Omental fat pad (tissue), 4 donors: ENCODE results near the gene ARHGAP15. TPM values are rescaled to one million over a fixed set of nuclear protein-coding genes. Genes with fewer than 3 reads are reported as not detected.

Experiments
- ATAC-seq: fragments of 150-250 bp; one replicate; pipeline ENCODE4 v1.9.1; 2016; ENCODE audit warnings: mild to moderate bottlenecking, moderate library complexity; ENCODE audit not compliant: low FRiP score
- DNase-seq: peaks from one replicate; pipeline ENCODE4 v3.0.0-alpha.2; 2019; ENCODE audit warnings: low spot score
- CTCF ChIP-seq, 3 donors: fragments of 450-650 bp; IDR thresholded peaks; one replicate each; pipeline ENCODE4 v1.5.1; 2016 to 2017; ENCODE audit warnings: antibody characterized with exemption in 3 of 3, mild to moderate bottlenecking in 3 of 3, moderate library complexity in 2 of 3
- total RNA-seq, 4 donors: library from RNA; depleted of rRNA; stranded (reverse); fragments of >200 nt; gene quantifications; one replicate each; pipeline ENCODE4 v1.1.0, GENCODE V29; 2016

The ARHGAP15 gene
- total RNA-seq, 4 donors from 2014 or later, result 12.2 to 27.6 (median 20.7) TPM

GRCh38 chr2:143560724-143561123 is 431.5 kb downstream of the ARHGAP15 start:
- no peak for TF ChIP-seq CTCF (IDR thresholded peaks at IDR 0.05)
- ATAC-seq (no peak), DNase-seq (no peak)

- DNase-seq, result no peak
- no peak for ATAC-seq
- no peak for TF ChIP-seq CTCF (IDR thresholded peaks at IDR 0.05)
Measured at GRCh38 chr2:143564419-143564818, 435.2 kb downstream of the ARHGAP15 start.

GRCh38 chr2:143571747-143572146 is 442.5 kb downstream of the ARHGAP15 start:
- DNase-seq (no peak), ATAC-seq (no peak)
- no peak for TF ChIP-seq CTCF (IDR thresholded peaks at IDR 0.05)

- ATAC-seq, result no peak
- no peak for DNase-seq
- no peak for TF ChIP-seq CTCF (IDR thresholded peaks at IDR 0.05)
Measured at GRCh38 chr2:143572421-143572820, 443.2 kb downstream of the ARHGAP15 start.

GRCh38 chr2:143574069-143574468 is 444.9 kb downstream of the ARHGAP15 start:
- no peak for TF ChIP-seq CTCF (IDR thresholded peaks at IDR 0.05)
- no peak for ATAC-seq
- no peak for DNase-seq

- ATAC-seq (no peak), DNase-seq (no peak)
- no peak for TF ChIP-seq CTCF (IDR thresholded peaks at IDR 0.05)
Measured at GRCh38 chr2:143575340-143575739, 446.1 kb downstream of the ARHGAP15 start.

GRCh38 chr2:143577489-143577888 is 448.3 kb downstream of the ARHGAP15 start:
- TF ChIP-seq CTCF (IDR thresholded peaks at IDR 0.05), result no peak

More at GRCh38 chr2:143577489-143577888, 448.3 kb downstream of the ARHGAP15 start:
- ATAC-seq (no peak), DNase-seq (no peak)
